Epithelial cell of prostate (primary cell): ENCODE measurements around the gene CCDC188.

Experiments
- DNase-seq: peaks from one replicate; pipeline ENCODE4 v3.0.0-alpha.2; 2011; ENCODE audit warnings: low read depth, low spot score
- H3K27ac ChIP-seq: fragments of 450-650 bp; 2 replicates; pipeline ENCODE4 v1.5.1; 2017; ENCODE audit warnings: mild to moderate bottlenecking

The CCDC188 gene

GRCh38 chr22:20137671-20138416 is 13.0 kb downstream of the CCDC188 start:
- no peak for DNase-seq
- no peak overlapping the region for H3K27ac ChIP-seq

DNA sequence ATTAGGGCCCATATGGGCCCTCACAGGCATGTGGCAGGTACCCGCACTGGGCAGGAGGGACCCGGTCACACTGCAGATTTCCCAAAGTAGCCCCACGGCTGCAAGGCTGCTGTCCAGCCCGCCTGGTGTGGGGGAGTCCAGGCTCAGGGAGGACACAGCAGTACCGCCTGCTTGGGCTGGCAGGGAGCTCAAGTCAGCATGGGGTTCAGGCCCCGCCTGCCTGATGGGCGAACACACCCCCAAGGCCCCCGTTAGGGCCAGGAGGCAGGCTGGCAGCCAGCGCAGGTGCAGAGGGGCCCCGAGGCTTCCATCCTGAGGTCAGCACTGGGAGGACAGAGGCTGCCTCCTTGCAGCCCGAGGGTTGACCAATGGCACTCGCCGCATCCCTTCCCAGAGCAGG is 13.7 kb downstream of the CCDC188 start:
- no peak for DNase-seq
- H3K27ac ChIP-seq, result no peak overlapping the region

DNA sequence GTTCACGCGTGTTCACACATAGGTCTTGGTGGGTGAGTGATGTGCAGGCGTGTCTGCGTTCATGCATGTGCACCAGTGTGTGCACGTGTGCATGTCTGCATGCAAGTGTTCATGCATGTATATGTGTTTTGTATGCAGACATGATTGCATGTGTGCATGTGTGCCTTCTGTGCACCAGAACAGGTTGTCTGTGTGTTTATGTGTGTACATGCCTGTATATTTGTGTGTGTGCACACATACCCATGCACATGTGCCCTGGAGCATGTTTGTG is 14.3 kb downstream of the CCDC188 start:
- DNase-seq, result no peak
- no peak overlapping the region for H3K27ac ChIP-seq

DNA sequence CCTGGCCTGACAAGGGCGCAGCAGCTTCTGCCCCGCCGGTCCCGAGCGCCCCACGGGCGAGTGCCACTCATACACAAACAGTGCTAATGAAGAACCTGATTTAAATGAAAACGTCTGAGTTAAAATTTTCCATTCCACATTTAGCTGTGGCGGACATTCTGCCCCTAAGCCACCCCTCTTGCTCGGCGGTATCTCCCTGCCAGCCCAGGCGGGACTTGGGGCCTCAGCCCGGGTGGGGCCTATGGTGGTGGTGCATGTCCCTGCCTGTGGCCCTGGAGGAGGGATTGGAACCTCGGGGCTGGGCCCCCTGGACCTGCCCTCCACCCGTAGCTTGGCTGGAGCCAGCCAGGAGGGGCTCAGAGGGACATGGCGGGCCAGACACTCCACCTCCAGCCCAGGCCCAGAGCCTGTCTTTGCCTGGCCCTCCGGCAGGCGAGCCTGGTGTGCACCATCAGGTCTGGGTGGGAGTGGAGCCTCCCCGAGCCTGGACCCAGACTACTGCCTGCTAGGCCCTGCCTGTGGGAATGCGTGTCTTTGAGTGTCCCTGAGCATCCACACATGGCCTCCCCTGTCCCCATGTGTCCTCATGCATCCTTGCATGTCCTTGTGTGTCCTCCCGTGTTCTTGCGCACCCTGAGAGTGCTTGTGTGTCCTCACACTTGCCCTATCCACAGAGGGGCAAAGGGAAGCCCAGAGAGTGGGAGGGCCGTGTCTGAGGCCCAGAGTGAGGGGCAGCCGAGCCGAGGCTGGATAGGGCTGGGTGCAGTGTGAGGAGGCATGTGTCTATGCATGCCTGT is 14.9 kb downstream of the CCDC188 start:
- DNase-seq, result no peak
- H3K27ac ChIP-seq, result no peak overlapping the region

- no peak overlapping the region for H3K27ac ChIP-seq
- DNase-seq, result no peak
These were observed 15.6 kb downstream of the CCDC188 start for GRCh38 chr22:20135265-20135664.

- H3K27ac ChIP-seq, result no peak overlapping the region
- DNase-seq, result no peak
These were observed 16.8 kb downstream of the CCDC188 start for GRCh38 chr22:20133930-20134549.

DNA sequence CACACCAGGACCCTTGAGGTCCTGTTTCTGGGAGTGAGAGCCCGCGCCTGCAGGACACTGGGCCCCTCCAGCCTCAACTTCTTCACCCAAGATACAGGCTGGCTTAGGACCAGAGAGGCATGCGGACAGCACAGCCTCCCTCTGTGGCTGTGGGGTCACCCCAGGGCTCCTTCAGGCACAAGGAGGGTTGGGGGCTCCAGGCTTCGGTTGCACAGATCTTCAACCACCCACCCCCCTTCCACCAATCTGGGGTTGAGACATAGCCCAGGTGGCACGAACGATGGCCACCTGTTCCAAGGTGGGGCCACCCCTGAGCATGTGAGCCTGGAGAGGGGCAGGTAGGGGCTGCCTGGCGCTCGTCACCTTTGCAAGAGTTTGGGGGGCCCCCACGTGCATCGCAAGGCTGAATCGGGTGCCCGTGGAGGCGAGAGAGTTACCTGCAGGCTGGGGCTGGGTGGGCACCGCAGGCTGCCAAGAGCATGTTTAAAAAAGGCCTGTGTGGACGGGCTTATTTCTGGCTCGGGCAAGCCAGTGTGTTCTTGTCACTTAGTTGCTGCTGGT is 18.1 kb downstream of the CCDC188 start:
- no peak for DNase-seq
- H3K27ac ChIP-seq, result no peak overlapping the region

GRCh38 chr22:20131859-20132685 is 18.8 kb downstream of the CCDC188 start:
- DNase-seq, result no peak

DNA sequence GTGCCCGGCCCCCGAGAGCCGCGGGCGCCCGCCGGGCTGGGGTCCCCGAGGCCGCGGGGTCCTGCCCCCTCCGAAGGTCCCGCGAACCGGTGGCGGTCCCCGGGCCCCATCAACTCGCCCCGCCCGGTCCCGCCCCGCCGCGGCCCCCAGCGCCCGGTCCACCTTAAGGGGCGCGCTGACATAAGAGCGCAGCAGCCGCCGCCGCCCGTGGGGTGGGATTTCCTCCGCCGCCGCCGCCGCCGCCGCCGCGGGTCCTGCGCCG is 19.3 kb downstream of the CCDC188 start, which contains the start of gene ZDHHC8:
ZDHHC8 (plus strand) TSS at position 208 of the 262 bp plus-strand sequence. CDS start 144 bp downstream, outside the sequence.
- H3K27ac ChIP-seq, result peak within 1 kb of the TSS; percentile 28
- DNase-seq, result no peak

More at GRCh38 chr22:20131859-20132685, 18.8 kb downstream of the CCDC188 start:
- peak overlapping the region; percentile 28 for H3K27ac ChIP-seq

DNA sequence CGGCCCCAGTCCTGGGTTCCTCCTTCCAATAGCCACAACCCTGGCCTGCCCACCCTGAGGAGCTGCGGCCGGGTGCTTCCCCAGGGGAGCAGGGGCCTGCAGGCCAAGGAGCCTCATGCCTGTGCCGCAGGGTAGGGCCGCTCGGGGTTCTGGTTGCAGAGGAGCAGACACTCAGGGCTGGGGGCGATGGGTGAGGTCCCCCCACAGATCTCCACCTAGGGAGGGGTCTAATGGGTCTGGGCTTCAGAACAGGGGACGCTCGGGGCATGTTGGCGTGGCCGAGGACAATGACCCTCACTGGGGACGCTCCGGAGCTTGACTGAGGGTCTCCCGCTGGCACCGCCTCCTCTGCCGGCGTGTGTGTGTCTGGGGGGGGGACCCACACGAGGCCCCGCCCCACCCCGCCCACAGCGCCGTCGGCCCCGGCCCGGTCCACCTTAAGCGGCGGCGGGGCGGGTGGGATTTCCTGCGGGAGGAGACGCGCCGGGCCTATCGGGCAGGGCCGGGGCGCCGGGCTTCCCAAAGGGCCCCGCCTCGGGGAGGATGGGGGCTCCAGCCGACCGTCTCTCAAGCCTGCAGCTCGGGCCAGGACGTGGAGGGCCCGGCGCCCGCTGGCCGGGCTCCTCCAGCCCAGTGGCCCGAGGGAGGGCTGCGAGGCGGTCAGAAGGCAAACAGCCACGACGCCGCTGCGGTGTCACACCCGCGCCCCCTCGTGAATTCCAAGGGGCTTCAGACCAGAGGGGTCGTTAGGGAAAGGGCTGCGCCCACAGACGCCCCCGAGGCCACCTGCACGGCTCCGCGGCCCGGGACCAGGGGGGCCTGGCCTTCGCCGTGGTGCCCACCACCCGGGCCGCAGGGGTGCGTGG is 19.9 kb downstream of the CCDC188 start:
- DNase-seq, result no peak

GRCh38 chr22:20130319-20130718 is 20.5 kb downstream of the CCDC188 start:
- DNase-seq, result no peak
- H3K27ac ChIP-seq, result no peak overlapping the region

More for the DNA sequence above, 19.9 kb downstream of the CCDC188 start:
- H3K27ac ChIP-seq, result peak overlapping the region; percentile 28

GRCh38 chr22:20129747-20130014 is 21.2 kb downstream of the CCDC188 start:
- H3K27ac ChIP-seq, result no peak overlapping the region
- no peak for DNase-seq

DNA sequence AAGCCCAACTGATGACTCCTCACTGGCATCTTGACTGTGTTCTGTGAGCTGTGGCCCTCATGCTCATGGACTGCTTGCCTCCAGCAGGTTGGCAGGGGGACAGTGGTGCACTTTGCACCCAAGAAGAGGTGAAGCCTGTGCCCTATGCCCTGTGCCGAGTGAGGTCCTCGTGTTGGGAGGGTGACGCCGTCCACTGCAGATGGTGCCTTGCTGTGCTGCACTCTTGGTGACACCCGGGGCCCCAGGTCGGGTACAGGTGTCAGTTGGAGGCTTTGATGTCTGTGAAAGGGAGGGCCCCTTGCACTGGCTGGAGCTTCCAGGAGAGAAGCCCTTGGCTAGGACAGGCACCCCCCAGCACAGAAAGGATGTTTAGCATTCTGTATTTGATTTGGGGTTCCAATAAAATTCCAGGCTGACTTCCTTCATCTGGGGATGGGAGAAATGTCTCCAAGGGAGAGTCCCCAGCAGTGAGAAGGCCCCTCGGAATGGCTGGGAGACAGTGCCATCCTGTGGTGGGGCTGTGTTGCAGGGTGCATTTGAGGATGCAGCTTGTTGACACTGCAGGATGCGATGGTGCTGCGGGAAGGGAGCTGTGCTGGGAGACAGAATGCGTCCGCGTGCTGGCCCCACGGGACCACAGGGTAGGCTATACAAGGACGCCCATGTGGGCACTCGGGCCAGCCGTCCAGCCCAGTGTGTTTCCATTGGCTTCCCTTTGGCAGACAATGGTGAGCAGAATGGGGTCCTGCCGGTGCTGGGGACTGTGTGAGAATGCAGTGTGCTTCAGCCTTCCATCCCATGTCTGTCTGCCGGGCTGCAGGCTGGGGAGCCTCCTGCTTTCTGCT is 21.7 kb downstream of the CCDC188 start:
- no peak overlapping the region for H3K27ac ChIP-seq
- DNase-seq, result no peak

DNA sequence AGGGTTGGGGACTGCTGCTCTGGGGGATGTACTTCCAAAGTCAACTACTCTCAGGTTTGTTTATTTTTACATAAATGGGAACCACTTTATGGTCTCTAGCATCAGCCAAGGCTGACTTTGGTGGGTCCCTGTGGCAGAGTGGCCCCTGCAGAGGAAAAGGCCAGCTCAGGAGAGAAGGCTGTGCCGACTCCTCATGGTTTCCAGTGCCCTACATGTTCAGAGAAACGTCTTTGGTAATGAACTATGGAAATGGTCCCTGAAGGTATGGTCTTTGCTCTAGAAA is 22.3 kb downstream of the CCDC188 start:
- DNase-seq, result no peak
- H3K27ac ChIP-seq, result no peak overlapping the region

DNA sequence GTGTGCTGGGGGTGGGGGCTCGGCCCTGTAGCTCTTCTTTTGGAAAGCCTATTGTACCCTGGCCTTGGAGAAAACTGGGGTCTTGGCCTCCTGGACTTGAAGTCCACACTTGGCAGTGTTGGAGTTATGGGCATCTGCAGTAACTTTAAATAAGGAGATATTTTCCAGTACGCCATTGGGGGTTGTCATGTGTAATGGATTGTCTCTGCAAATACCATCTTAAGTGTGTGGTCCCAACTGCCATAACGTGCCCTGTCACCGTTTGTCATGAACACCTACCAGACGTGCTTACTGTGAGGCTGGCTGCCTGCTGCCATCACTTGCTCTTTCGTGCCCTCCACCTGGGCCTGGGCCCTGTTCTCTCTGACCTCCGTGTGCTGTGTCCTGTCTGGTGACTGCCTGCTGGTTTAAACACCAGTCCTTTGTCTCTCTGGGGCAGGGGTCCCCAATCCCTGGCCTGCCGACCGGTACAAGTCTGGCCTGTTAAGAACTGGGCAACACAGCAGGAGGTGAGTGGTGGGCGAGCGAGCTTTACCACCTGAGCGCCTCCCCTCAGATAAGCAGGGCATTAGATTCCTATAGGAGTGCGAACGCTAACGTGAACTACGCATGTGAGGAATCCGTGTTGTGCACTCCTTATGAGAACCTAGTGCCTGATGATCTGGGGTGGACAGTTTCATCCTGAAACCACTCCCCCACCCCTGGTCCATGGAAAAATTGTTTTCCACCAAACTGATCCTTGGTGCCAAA is 22.8 kb downstream of the CCDC188 start:
- no peak overlapping the region for H3K27ac ChIP-seq
- DNase-seq, result no peak

- no peak for DNase-seq
- H3K27ac ChIP-seq, result no peak overlapping the region
These were observed 23.5 kb downstream of the CCDC188 start for GRCh38 chr22:20127318-20127868.

GRCh38 chr22:20126284-20127029 is 24.4 kb downstream of the CCDC188 start:
- DNase-seq, result no peak
- H3K27ac ChIP-seq, result no peak overlapping the region
